Measurements from ENCODE around the gene NRAP. TPM values are rescaled to one million over a fixed set of nuclear protein-coding genes. Genes with fewer than 3 reads are reported as not detected.

The NRAP gene
- total RNA-seq, 2 donors from 2014 or later = not detected

- Histone ChIP-seq H3K9me3 (no peaks in the 10 kb centered on the region), H3K27ac (no peak overlapping the region), H3K4me3 (peak overlapping the region; percentile 32), H3K4me1 (ENCODE audit: control insufficient read depth in 1 of 2, low read depth in 2 of 2) (peaks cover 3 to 17% of the 10 kb centered on the region in 2 donors), H3K36me3 (no peaks in the 10 kb centered on the region), H3K27me3 (replicated peaks; ENCODE audit: insufficient read depth) (no peaks in the 10 kb centered on the region)
- DNase-seq (ENCODE audit: low spot score) = no peak
- no peak for ATAC-seq (ENCODE audit: insufficient number of reproducible peaks, low FRiP score, low read depth)
- TF ChIP-seq CTCF (IDR thresholded peaks at IDR 0.05) = no peak
Observed at GRCh38 chr10:113557903-113558321, 105.9 kb downstream of the NRAP start.

GRCh38 chr10:113557424-113557862 lies 106.4 kb downstream of the NRAP start:
- no peak for DNase-seq (ENCODE audit: low spot score)
- ATAC-seq (ENCODE audit: insufficient number of reproducible peaks, low FRiP score, low read depth) = no peak
- Histone ChIP-seq H3K27me3 (replicated peaks; ENCODE audit: insufficient read depth) (no peaks in the 10 kb centered on the region), H3K4me3 (peak overlapping the region; percentile 32), H3K27ac (no peak overlapping the region), H3K9me3 (no peaks in the 10 kb centered on the region), H3K36me3 (no peaks in the 10 kb centered on the region), H3K4me1 (ENCODE audit: control insufficient read depth in 1 of 2, low read depth in 2 of 2) (peaks cover 3 to 17% of the 10 kb centered on the region in 2 donors)
- no peak for TF ChIP-seq CTCF (IDR thresholded peaks at IDR 0.05)

GRCh38 chr10:113555751-113556150 lies 108.1 kb downstream of the NRAP start:
- H3K4me3 ChIP-seq = no peak overlapping the region
- no peak for DNase-seq (ENCODE audit: low spot score)
- no peak for TF ChIP-seq CTCF (IDR thresholded peaks at IDR 0.05)
- no peaks in the 10 kb centered on the region for H3K27me3 ChIP-seq (replicated peaks; ENCODE audit: insufficient read depth)
- no peaks in the 10 kb centered on the region for H3K36me3 ChIP-seq
- H3K9me3 ChIP-seq = no peaks in the 10 kb centered on the region
- H3K4me1 ChIP-seq (ENCODE audit: control insufficient read depth in 1 of 2, low read depth in 2 of 2) = peaks cover 3 to 17% of the 10 kb centered on the region in 2 donors
- H3K27ac ChIP-seq = no peak overlapping the region
- ATAC-seq (ENCODE audit: insufficient number of reproducible peaks, low FRiP score, low read depth) = no peak

- ATAC-seq (ENCODE audit: insufficient number of reproducible peaks, low FRiP score, low read depth) (no peak), DNase-seq (ENCODE audit: low spot score) (no peak)
- Histone ChIP-seq H3K4me1 (ENCODE audit: control insufficient read depth in 1 of 2, low read depth in 2 of 2) (peaks cover 3 to 17% of the 10 kb centered on the region in 2 donors), H3K27me3 (replicated peaks; ENCODE audit: insufficient read depth) (no peaks in the 10 kb centered on the region), H3K4me3 (no peak overlapping the region), H3K36me3 (no peaks in the 10 kb centered on the region), H3K27ac (no peak overlapping the region), H3K9me3 (no peaks in the 10 kb centered on the region)
- no peak for TF ChIP-seq CTCF (IDR thresholded peaks at IDR 0.05)
Observed at GRCh38 chr10:113555245-113555644, 108.6 kb downstream of the NRAP start.

- no peak for ATAC-seq (ENCODE audit: insufficient number of reproducible peaks, low FRiP score, low read depth)
- Histone ChIP-seq H3K27me3 (replicated peaks; ENCODE audit: insufficient read depth) (no peaks in the 10 kb centered on the region), H3K27ac (no peak overlapping the region), H3K4me3 (no peak overlapping the region), H3K4me1 (ENCODE audit: control insufficient read depth in 1 of 2, low read depth in 2 of 2) (peaks cover 3 to 17% of the 10 kb centered on the region in 2 donors), H3K9me3 (no peaks in the 10 kb centered on the region), H3K36me3 (no peaks in the 10 kb centered on the region)
- no peak for TF ChIP-seq CTCF (IDR thresholded peaks at IDR 0.05)
- DNase-seq (ENCODE audit: low spot score) = no peak
Observed at GRCh38 chr10:113554214-113554613, 109.6 kb downstream of the NRAP start.

All from thoracic aorta (tissue), 2 donors.